Panc1 (cell line): ENCODE results near the gene NYAP2. TPM values are rescaled to one million over a fixed set of nuclear protein-coding genes. Genes with fewer than 3 reads are reported as not detected.

Source experiments
- ATAC-seq: fragments of 200-7000 bp; cut with Tn5 transposase; 2 replicates; pipeline ENCODE4 v1.9.1; 2020; ENCODE audit warnings: mild to moderate bottlenecking, moderate library complexity
- BruUV-seq: library from RNA; stranded (reverse); fragments of 400-500 nt; replicated peaks from 2 replicates; lab custom pipeline; 2021; lab: Mats Ljungman, UMichigan
- CTCF ChIA-PET: fragments of 300-600 bp; sonication (Branson Sonifier 250); formaldehyde crosslinking; loops from one replicate; lab custom pipeline; 2022; ENCODE audit warnings: antibody characterized with exemption; lab: Charles Lee
- POLR2A ChIA-PET: fragments of 300-600 bp; sonication (Branson Sonifier 250); formaldehyde crosslinking; loops from one replicate; lab custom pipeline; 2022; ENCODE audit warnings: antibody characterized with exemption; lab: Charles Lee
- DNase-seq: peaks from one replicate; pipeline ENCODE4 v3.0.0-alpha.2; 2010; ENCODE audit warnings: low read depth, low spot score
- H3K27ac ChIP-seq: 2 replicates; pipeline ENCODE4 v1.5.1; 2011; ENCODE audit warnings: mild to moderate bottlenecking, low read length, inconsistent platforms
- H3K27me3 ChIP-seq: fragments of 200-500 bp; sonication (Bioruptor generic); 2 replicates; pipeline ENCODE4 v1.6.0; 2014; ENCODE audit warnings: low read length, inconsistent platforms; ENCODE audit not compliant: control insufficient read depth, insufficient read depth
- H3K36me3 ChIP-seq: fragments of 200-500 bp; sonication (Bioruptor generic); 2 replicates; pipeline ENCODE4 v1.5.1; 2014; ENCODE audit warnings: inconsistent platforms, mild to moderate bottlenecking, low read length, moderate library complexity; ENCODE audit not compliant: control insufficient read depth, insufficient read depth
- H3K4me1 ChIP-seq: 2 replicates; pipeline ENCODE4 v1.5.1; 2011; ENCODE audit warnings: inconsistent platforms, mild to moderate bottlenecking, low read length, moderate library complexity; ENCODE audit not compliant: control insufficient read depth, insufficient read depth
- H3K4me3 ChIP-seq, 2 experiments: 2 replicates each; pipeline ENCODE4 v1.5.1; 2011 to 2012; ENCODE audit warnings: low read depth in 2 of 2, low read length in 2 of 2, mild to moderate bottlenecking in 2 of 2, inconsistent platforms in 1 of 2, moderate library complexity in 1 of 2
- H3K9me3 ChIP-seq: fragments of 200-500 bp; sonication (Bioruptor generic); 2 replicates; pipeline ENCODE4 v1.5.1; 2014; ENCODE audit warnings: low read depth, mild to moderate bottlenecking, inconsistent platforms, low read length, moderate library complexity; ENCODE audit not compliant: control insufficient read depth, insufficient read depth
- CTCF ChIP-seq: fragments of 450-650 bp; IDR thresholded peaks from 2 replicates; pipeline ENCODE4 v1.5.1; 2017; ENCODE audit warnings: mild to moderate bottlenecking
- POLR2AphosphoS5 ChIP-seq: IDR thresholded peaks from 2 replicates; pipeline ENCODE4 v1.6.1; 2012; ENCODE audit warnings: mild to moderate bottlenecking, low read depth, low read length, moderate library complexity
- REST ChIP-seq, 2 experiments: IDR thresholded peaks; 2 replicates each; pipeline ENCODE4 v1.6.1; 2011 to 2012; ENCODE audit warnings: low read depth in 2 of 2, control low read depth in 1 of 2, low read length in 1 of 2, mild to moderate bottlenecking in 1 of 2, moderate library complexity in 1 of 2; ENCODE audit not compliant: insufficient read depth in 1 of 2
- SIN3A ChIP-seq: IDR thresholded peaks from 2 replicates; pipeline ENCODE4 v1.6.1; 2012; ENCODE audit warnings: low read depth, mild to moderate bottlenecking, low read length, moderate library complexity, borderline replicate concordance; ENCODE audit not compliant: insufficient read depth
- TCF7L2 ChIP-seq: IDR thresholded peaks from 2 replicates; pipeline ENCODE4 v1.6.1; 2011; ENCODE audit warnings: mild to moderate bottlenecking, low read depth, low read length, inconsistent platforms
- in situ Hi-C: cut with HindIII; loops from 2 replicates; pipeline ENCODE4 v1.10.0; 2016; ENCODE audit warnings: low sequenced_read_pairs, low pct_unique_long_range_greater_than_20kb
- intact Hi-C: fragments of 100-400 bp; cut with micrococcal nuclease; formaldehyde crosslinking; loops from one replicate; pipeline ENCODE4 v1.10.0; 2022; ENCODE audit not compliant: unreplicated experiment
- total RNA-seq: library from RNA; stranded (reverse); gene quantifications from one replicate; pipeline ENCODE4 v1.2.1, GENCODE V29; 2021; ENCODE audit not compliant: unreplicated experiment

NYAP2 gene
- total RNA-seq, 1 experiment from 2014 or later = not detected

DNA sequence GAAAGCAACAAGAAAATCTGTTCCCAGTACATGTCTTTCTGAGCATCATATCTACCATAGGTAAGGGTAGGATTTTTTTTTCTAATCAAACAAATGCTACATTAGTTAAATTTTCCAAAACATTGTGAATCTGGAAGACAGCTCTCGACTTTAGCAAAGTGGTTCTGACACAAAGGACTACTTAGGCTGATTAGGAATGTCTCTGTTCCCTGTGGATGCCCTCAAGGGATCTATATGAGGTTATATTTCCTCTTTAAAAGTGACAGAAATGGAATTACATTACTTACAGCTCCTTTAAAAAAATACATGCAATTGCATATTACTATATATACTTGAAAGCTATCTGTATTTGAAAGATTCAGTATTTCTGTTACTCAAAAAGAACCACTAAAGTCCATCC, 15.4 kb downstream of the NYAP2 start:
- no peak for ATAC-seq
- Histone ChIP-seq H3K9me3 (no peaks in the 10 kb centered on the region), H3K27me3 (no peaks in the 10 kb centered on the region), H3K4me1 (no peaks in the 10 kb centered on the region), H3K27ac (no peak overlapping the region), H3K36me3 (no peaks in the 10 kb centered on the region), H3K4me3 (no peak overlapping the region)
- DNase-seq = no peak
- no TSS peak for BruUV-seq
- intact Hi-C loops = no loop called here
- in situ Hi-C loops = no loop called here
- TF ChIP-seq CTCF = no peak
- ChIA-PET POLR2A (no interaction called here), CTCF (no interaction called here)

DNA sequence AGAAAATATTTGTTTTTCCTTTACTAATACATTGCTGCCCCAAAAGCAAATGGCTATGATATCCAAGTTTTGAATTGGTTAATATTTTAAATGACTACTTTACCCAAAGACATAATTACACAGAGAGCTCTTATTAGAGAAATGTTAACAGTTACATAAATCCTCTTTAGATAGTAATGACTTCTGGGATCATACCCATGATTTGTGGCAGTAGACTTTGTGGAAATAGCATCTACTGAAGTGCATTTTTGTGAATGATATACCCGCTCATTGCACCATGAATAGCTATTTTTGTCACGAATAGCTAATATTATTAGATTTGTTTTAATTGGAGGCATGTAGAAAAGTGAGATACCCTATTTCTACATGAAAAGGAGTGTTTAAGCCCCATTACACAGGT, 15.8 kb downstream of the NYAP2 start:
- no peaks in the 10 kb centered on the region for H3K9me3 ChIP-seq
- in situ Hi-C loops (no loop called here), intact Hi-C loops (no loop called here)
- H3K27ac ChIP-seq = no peak overlapping the region
- ChIA-PET POLR2A (no interaction called here), CTCF (no interaction called here)
- TF ChIP-seq REST (IDR thresholded peaks at IDR 0.05; ENCODE audit: insufficient read depth in 1 of 2, low read depth in 2 of 2, low read length in 1 of 2) (no peak), CTCF (no peak), POLR2AphosphoS5 (no peak), TCF7L2 (no peak), SIN3A (no peak)
- DNase-seq = no peak
- no peaks in the 10 kb centered on the region for H3K36me3 ChIP-seq
- no peaks in the 10 kb centered on the region for H3K27me3 ChIP-seq
- no TSS peak for BruUV-seq
- H3K4me3 ChIP-seq = no peak overlapping the region
- H3K4me1 ChIP-seq = no peaks in the 10 kb centered on the region
- no peak for ATAC-seq

- H3K27ac ChIP-seq = no peak overlapping the region
- in situ Hi-C loops = no loop called here
- TF ChIP-seq TCF7L2 (no peak), POLR2AphosphoS5 (no peak), REST (IDR thresholded peaks at IDR 0.05; ENCODE audit: insufficient read depth in 1 of 2, low read depth in 2 of 2, low read length in 1 of 2) (no peak), SIN3A (no peak), CTCF (no peak)
- no peak overlapping the region for H3K4me3 ChIP-seq
- ChIA-PET CTCF (no interaction called here), POLR2A (interaction anchor here (0.6 kb wide), 1 partner anchor 474 kb away, joined by 7 read pairs; no protein-coding TSS in a partner anchor)
- H3K4me1 ChIP-seq = no peaks in the 10 kb centered on the region
- BruUV-seq = no TSS peak
- intact Hi-C loops = no loop called here
- no peaks in the 10 kb centered on the region for H3K27me3 ChIP-seq
- ATAC-seq (no peak), DNase-seq (no peak)
- H3K36me3 ChIP-seq = no peaks in the 10 kb centered on the region
- H3K9me3 ChIP-seq = no peaks in the 10 kb centered on the region
These were observed 16.3 kb downstream of the NYAP2 start for GRCh38 chr2:225415792-225416191.
